Neuron (in vitro differentiated cells): ENCODE results near the gene WDPCP.

Source experiments
- H2AFZ ChIP-seq: one replicate; pipeline ENCODE4 v1.6.1; 2013; ENCODE audit warnings: low read depth, mild to moderate bottlenecking, inconsistent platforms, low read length, moderate library complexity
- H3K27me3 ChIP-seq: one replicate; pipeline ENCODE4 v1.6.1; 2013; ENCODE audit warnings: low read length; ENCODE audit not compliant: insufficient read depth
- H3K36me3 ChIP-seq: one replicate; pipeline ENCODE4 v1.6.1; 2013; ENCODE audit warnings: low read length; ENCODE audit not compliant: insufficient read depth
- H3K4me1 ChIP-seq: one replicate; pipeline ENCODE4 v1.6.1; 2013; ENCODE audit warnings: low read length; ENCODE audit not compliant: insufficient read depth
- H3K4me3 ChIP-seq: 2 replicates; pipeline ENCODE4 v1.5.1; 2013; ENCODE audit warnings: mild to moderate bottlenecking, low read length, moderate library complexity
- H3K9me3 ChIP-seq: one replicate; pipeline ENCODE4 v1.6.1; 2013; ENCODE audit warnings: low read length

The WDPCP gene

GRCh38 chr2:63555299-63555698, 33.0 kb downstream of the WDPCP start:
- peaks cover 2% of the 10 kb centered on the region for H3K9me3 ChIP-seq
- H3K4me1 ChIP-seq = no peaks in the 10 kb centered on the region
- H2AFZ ChIP-seq = no peak overlapping the region
- H3K4me3 ChIP-seq = no peak overlapping the region
- no peaks in the 10 kb centered on the region for H3K36me3 ChIP-seq
- no peaks in the 10 kb centered on the region for H3K27me3 ChIP-seq

DNA sequence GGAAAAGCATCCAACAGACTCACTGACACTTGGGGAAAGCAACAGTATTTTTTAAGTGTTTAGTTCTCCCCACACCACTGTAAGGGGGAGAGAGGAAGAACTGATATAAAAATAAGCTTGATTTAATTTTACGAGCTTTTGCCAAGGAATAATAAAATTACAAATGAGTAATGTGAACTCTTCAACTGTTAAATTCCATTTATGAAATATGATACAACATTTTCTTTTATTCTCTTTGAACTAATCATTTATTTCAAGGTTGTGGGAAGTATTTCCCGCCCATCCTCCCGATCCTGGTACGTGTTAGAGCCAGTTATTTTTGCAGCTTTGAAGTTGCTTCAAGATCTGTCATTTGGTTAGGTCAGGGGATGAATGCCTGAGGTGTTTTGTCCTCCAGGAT, 35.2 kb downstream of the WDPCP start:
- H3K27me3 ChIP-seq = no peaks in the 10 kb centered on the region
- H3K36me3 ChIP-seq = no peaks in the 10 kb centered on the region
- H3K9me3 ChIP-seq = peaks cover 2% of the 10 kb centered on the region
- no peaks in the 10 kb centered on the region for H3K4me1 ChIP-seq
- H3K4me3 ChIP-seq = no peak overlapping the region
- no peak overlapping the region for H2AFZ ChIP-seq

- Histone ChIP-seq H3K4me1 (peaks cover 4% of the 10 kb centered on the region), H3K4me3 (no peak overlapping the region), H3K36me3 (no peaks in the 10 kb centered on the region), H3K9me3 (no peaks in the 10 kb centered on the region), H2AFZ (no peak overlapping the region), H3K27me3 (no peaks in the 10 kb centered on the region)
Observed at GRCh38 chr2:63545023-63545422, 43.3 kb downstream of the WDPCP start.

- Histone ChIP-seq H3K4me3 (no peak overlapping the region), H3K4me1 (peaks cover 4% of the 10 kb centered on the region), H3K9me3 (no peaks in the 10 kb centered on the region), H2AFZ (no peak overlapping the region), H3K36me3 (no peaks in the 10 kb centered on the region), H3K27me3 (no peaks in the 10 kb centered on the region)
Observed at GRCh38 chr2:63544017-63544627, 44.2 kb downstream of the WDPCP start.

DNA sequence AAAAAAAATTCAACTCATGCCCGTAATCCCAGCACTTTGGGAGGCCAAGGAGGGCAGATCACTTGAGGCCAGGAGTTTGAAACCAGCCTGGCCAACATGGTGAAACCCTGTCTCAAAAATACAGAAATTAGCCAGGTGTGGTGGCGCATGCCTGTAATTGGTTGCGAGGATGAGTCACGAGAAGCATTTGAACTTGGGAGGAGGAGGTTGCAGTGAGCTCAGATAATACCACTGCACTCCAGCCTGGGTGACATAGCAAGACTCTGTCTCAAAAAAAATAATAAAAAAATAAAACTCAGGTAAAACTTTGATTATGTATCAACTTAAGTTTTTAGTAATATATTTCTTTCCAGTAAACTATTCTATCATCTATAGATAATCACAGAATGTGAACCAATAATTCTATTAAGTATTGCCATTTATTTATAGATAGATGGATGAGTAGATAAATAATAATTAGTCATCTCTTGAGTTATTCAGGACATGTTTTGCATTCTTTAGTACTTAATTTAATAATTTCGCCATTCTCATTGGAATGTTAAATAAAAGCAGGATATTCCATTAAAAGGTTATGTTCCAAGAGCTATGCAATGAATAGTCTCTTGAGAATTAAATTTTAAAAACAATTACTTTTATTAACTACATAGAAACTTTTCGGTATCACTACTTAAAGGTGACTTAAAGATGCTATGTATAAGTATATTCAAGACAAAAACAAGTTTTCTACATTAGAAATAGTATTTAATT, 48.7 kb downstream of the WDPCP start:
- Histone ChIP-seq H2AFZ (no peak overlapping the region), H3K4me1 (peaks cover 4% of the 10 kb centered on the region), H3K36me3 (no peaks in the 10 kb centered on the region), H3K27me3 (no peaks in the 10 kb centered on the region), H3K9me3 (no peaks in the 10 kb centered on the region), H3K4me3 (no peak overlapping the region)

DNA sequence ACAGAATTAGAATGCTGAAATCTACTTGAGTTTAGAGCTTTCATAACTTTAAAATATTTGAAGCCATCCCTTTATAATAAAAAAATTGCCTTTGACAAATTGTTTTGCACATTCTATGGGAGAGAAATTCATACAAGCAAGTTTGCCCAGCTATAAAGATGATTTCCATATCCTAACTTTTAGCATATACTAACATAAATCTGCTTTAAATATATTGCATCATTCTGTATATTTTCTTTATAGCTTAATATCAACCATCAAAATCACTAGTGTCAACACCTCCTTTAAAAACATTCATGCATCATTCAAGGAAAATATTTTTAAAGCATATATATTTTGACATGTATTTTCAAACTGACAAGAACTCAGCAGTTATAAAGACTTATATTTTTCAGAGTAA, 49.9 kb downstream of the WDPCP start:
- Histone ChIP-seq H2AFZ (no peak overlapping the region), H3K4me1 (peaks cover 4% of the 10 kb centered on the region), H3K27me3 (no peaks in the 10 kb centered on the region), H3K36me3 (no peaks in the 10 kb centered on the region), H3K9me3 (no peaks in the 10 kb centered on the region), H3K4me3 (no peak overlapping the region)

- Histone ChIP-seq H3K4me3 (no peak overlapping the region), H3K27me3 (no peaks in the 10 kb centered on the region), H3K9me3 (no peaks in the 10 kb centered on the region), H3K4me1 (peaks cover 4% of the 10 kb centered on the region), H3K36me3 (no peaks in the 10 kb centered on the region), H2AFZ (no peak overlapping the region)
Observed at GRCh38 chr2:63537306-63537705, 51.0 kb downstream of the WDPCP start.

DNA sequence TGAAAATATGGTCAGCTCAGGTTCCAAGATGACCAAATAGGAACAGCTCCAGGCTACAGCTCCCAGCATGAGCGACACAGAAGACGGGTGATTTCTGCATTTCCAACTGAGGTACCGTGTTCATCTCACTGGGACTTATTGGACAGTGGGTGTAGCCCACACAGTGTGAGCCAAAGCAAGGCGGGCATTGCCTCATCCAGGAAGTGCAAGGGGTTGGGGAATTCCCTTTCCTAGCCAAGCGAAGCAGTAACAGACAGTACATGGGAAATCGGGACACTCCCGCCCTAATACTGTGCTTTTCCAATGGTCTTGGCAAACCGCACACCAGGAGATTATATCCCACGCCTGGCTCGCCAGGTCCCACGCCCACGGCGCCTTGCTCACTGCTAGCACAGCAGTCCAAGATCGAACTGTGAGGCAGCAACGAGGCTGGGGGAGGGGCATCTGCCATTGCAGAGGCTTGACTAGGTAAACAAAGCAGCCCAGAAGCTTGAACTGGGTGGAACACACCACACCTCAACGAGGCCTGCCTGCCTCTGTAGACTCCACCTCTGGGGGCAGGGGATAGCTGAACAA, 57.5 kb downstream of the WDPCP start:
- no peaks in the 10 kb centered on the region for H3K27me3 ChIP-seq
- H2AFZ ChIP-seq = no peak overlapping the region
- H3K36me3 ChIP-seq = no peaks in the 10 kb centered on the region
- H3K9me3 ChIP-seq = peaks cover 9% of the 10 kb centered on the region
- H3K4me1 ChIP-seq = no peaks in the 10 kb centered on the region
- no peak overlapping the region for H3K4me3 ChIP-seq

- Histone ChIP-seq H2AFZ (no peak overlapping the region), H3K4me1 (no peaks in the 10 kb centered on the region), H3K36me3 (no peaks in the 10 kb centered on the region), H3K9me3 (peaks cover 5% of the 10 kb centered on the region), H3K4me3 (no peak overlapping the region), H3K27me3 (no peaks in the 10 kb centered on the region)
Observed at GRCh38 chr2:63525905-63526304, 62.4 kb downstream of the WDPCP start.

DNA sequence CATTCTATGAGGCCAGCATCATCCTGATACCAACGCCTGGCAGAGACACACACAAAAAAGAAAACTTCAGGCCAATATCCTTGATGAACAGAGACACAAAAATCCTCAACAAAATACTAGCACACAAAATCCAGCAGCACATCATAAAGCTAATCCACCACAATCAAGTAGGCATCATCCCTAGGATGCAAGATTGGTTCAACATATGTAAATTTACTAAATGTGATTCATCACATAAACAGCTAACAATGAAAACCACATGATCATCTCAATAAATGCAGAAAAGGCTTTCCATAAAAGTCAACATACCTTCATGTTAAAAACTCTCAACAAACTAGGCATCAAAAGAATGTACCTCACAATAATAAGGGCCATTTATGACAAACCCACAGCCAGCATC, 65.3 kb downstream of the WDPCP start:
- H3K27me3 ChIP-seq = no peaks in the 10 kb centered on the region
- H3K36me3 ChIP-seq = no peaks in the 10 kb centered on the region
- H2AFZ ChIP-seq = no peak overlapping the region
- H3K9me3 ChIP-seq = no peaks in the 10 kb centered on the region
- no peaks in the 10 kb centered on the region for H3K4me1 ChIP-seq
- H3K4me3 ChIP-seq = no peak overlapping the region

DNA sequence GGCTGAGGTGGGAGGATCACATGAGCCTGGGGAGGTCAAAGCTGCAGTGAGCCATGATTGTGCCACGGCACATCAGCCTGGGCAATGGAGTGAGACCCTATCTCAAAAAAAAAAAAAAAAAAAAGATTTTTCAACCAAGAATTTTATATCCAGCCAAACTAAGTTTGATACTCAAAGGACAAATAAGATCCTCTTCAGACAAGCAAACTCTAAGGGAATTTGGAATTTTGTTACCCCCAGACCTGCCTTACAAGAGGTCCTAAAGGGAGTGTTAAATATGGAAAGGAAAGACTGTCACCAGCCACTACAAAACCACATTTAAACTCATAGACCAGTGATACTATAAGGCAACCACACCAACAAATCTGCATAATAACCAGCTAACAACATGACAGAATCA, 67.5 kb downstream of the WDPCP start:
- Histone ChIP-seq H3K4me1 (no peaks in the 10 kb centered on the region), H3K36me3 (no peaks in the 10 kb centered on the region), H3K9me3 (no peaks in the 10 kb centered on the region), H3K27me3 (no peaks in the 10 kb centered on the region), H3K4me3 (no peak overlapping the region), H2AFZ (no peak overlapping the region)

- Histone ChIP-seq H3K36me3 (no peaks in the 10 kb centered on the region), H3K27me3 (no peaks in the 10 kb centered on the region), H3K4me1 (no peaks in the 10 kb centered on the region), H3K4me3 (no peak overlapping the region), H3K9me3 (no peaks in the 10 kb centered on the region), H2AFZ (no peak overlapping the region)
Observed at GRCh38 chr2:63514781-63515180, 73.5 kb downstream of the WDPCP start.

DNA sequence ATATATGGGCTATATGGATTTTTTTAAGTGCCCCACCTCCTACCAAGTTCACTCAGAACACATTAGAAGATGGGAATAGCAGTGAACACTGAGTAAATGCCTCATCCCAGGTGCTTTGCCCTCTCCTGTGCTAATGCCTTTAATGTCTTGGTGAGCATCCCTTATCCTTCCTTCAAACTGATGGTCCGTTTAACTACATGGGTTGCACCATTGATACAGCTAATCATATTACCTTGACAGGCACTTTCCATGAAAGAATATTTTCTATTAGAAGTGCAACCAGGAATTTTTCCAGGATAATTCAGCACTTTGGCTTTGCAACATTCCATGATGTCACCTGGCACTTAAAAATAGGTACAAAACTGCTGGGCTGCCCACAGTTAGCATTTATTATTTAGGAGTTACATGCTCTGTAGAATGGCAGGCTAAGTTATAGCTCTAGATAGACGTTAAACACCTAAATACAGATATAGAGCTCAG, 74.0 kb downstream of the WDPCP start:
- no peak overlapping the region for H3K4me3 ChIP-seq
- no peaks in the 10 kb centered on the region for H3K27me3 ChIP-seq
- no peaks in the 10 kb centered on the region for H3K9me3 ChIP-seq
- no peaks in the 10 kb centered on the region for H3K36me3 ChIP-seq
- H3K4me1 ChIP-seq = no peaks in the 10 kb centered on the region
- no peak overlapping the region for H2AFZ ChIP-seq
